IPS DF 6.9 (cell line): ENCODE results near the gene NOX5.
"Not testable (repeated sequence)": the region's sequence is repeated elsewhere in the genome, so short reads cannot be mapped to it uniquely, and the experiment has no call there.

Experiments used
- DNase-seq: peaks from one replicate; pipeline ENCODE4 v3.0.0-alpha.2; 2013; ENCODE audit warnings: low read depth, low spot score
- H3K27ac ChIP-seq: one replicate; pipeline ENCODE4 v1.5.1; 2013; ENCODE audit warnings: low read length, control low read depth
- H3K27me3 ChIP-seq: 2 replicates; pipeline ENCODE4 v1.6.1; 2013; ENCODE audit warnings: mild to moderate bottlenecking, low read length; ENCODE audit not compliant: control insufficient read depth, insufficient read depth
- H3K36me3 ChIP-seq: 2 replicates; pipeline ENCODE4 v1.6.1; 2013; ENCODE audit warnings: low read length; ENCODE audit not compliant: control insufficient read depth, insufficient read depth
- H3K4me1 ChIP-seq: 2 replicates; pipeline ENCODE4 v1.6.1; 2013; ENCODE audit warnings: low read length; ENCODE audit not compliant: control insufficient read depth, insufficient read depth
- H3K4me3 ChIP-seq: 2 replicates; pipeline ENCODE4 v1.5.1; 2013; ENCODE audit warnings: mild to moderate bottlenecking, low read length
- H3K9me3 ChIP-seq: 2 replicates; pipeline ENCODE4 v1.6.1; 2013; ENCODE audit warnings: low read length, inconsistent platforms; ENCODE audit not compliant: control insufficient read depth, insufficient read depth
- WGBS: extraction: QIAGEN DNeasy Blood & Tissue Kit; methylation state at CpG from one replicate; pipeline ENCODE4 v1.1.7; 2013; ENCODE audit warnings: mixed read lengths, missing lambda C conversion rate; ENCODE audit not compliant: insufficient read length, insufficient coverage; 5-methylcytosine and 5-hydroxymethylcytosine counted together

Gene NOX5

GRCh38 chr15:69067296-69067695 lies 52.8 kb downstream of the NOX5 start:
- no peaks in the 10 kb centered on the region for H3K4me1 ChIP-seq
- no peaks in the 10 kb centered on the region for H3K9me3 ChIP-seq
- DNase-seq: no peak
- H3K27ac ChIP-seq: no peak overlapping the region
- no peaks in the 10 kb centered on the region for H3K36me3 ChIP-seq
- no CpG with 5 or more reads among the region's 1 CpG for WGBS
- H3K27me3 ChIP-seq: no peaks in the 10 kb centered on the region
- H3K4me3 ChIP-seq: no peak overlapping the region

GRCh38 chr15:69068157-69068556 lies 53.7 kb downstream of the NOX5 start:
- H3K4me3 ChIP-seq: no peak overlapping the region
- no peaks in the 10 kb centered on the region for H3K4me1 ChIP-seq
- H3K27ac ChIP-seq: no peak overlapping the region
- WGBS: no CpG with 5 or more reads among the region's 3 CpGs
- no peaks in the 10 kb centered on the region for H3K9me3 ChIP-seq
- no peaks in the 10 kb centered on the region for H3K27me3 ChIP-seq
- DNase-seq: no peak
- H3K36me3 ChIP-seq: no peaks in the 10 kb centered on the region

GRCh38 chr15:69069290-69069689 lies 54.8 kb downstream of the NOX5 start:
- not testable (repeated sequence) for H3K27ac ChIP-seq, H3K27me3 ChIP-seq, H3K36me3 ChIP-seq, H3K9me3 ChIP-seq, H3K4me3 ChIP-seq, H3K4me1 ChIP-seq, DNase-seq

- Histone ChIP-seq H3K27ac (no peak overlapping the region), H3K4me1 (no peaks in the 10 kb centered on the region; the same call in 1 of the 2 replicates), H3K27me3 (no peaks in the 10 kb centered on the region), H3K36me3 (no peaks in the 10 kb centered on the region), H3K4me3 (no peak overlapping the region), H3K9me3 (no peaks in the 10 kb centered on the region)
- no peak for DNase-seq
- WGBS: no CpG with 5 or more reads among the region's 7 CpGs
These were observed 55.5 kb downstream of the NOX5 start for GRCh38 chr15:69069996-69070395.

- Histone ChIP-seq H3K36me3 (no peaks in the 10 kb centered on the region), H3K4me1 (no peaks in the 10 kb centered on the region; the same call in 1 of the 2 replicates), H3K27me3 (no peaks in the 10 kb centered on the region), H3K27ac (no peak overlapping the region), H3K4me3 (no peak overlapping the region), H3K9me3 (no peaks in the 10 kb centered on the region)
- WGBS: no CpG with 5 or more reads among the region's 1 CpG
- DNase-seq: no peak
These were observed 55.9 kb downstream of the NOX5 start for GRCh38 chr15:69070396-69070795.

- no peaks in the 10 kb centered on the region; the same call in 1 of the 2 replicates for H3K4me1 ChIP-seq
- H3K36me3 ChIP-seq: no peaks in the 10 kb centered on the region
- DNase-seq: no peak
- H3K27me3 ChIP-seq: no peaks in the 10 kb centered on the region
- no CpG with 5 or more reads among the region's 5 CpGs for WGBS
- H3K27ac ChIP-seq: no peak overlapping the region
- no peak overlapping the region for H3K4me3 ChIP-seq
- H3K9me3 ChIP-seq: no peaks in the 10 kb centered on the region
These were observed 56.8 kb downstream of the NOX5 start for GRCh38 chr15:69071260-69071659.

- H3K9me3 ChIP-seq: no peaks in the 10 kb centered on the region
- no peak for DNase-seq
- H3K36me3 ChIP-seq: no peaks in the 10 kb centered on the region
- H3K4me1 ChIP-seq: no peaks in the 10 kb centered on the region; the same call in 1 of the 2 replicates
- WGBS: no CpG with 5 or more reads among the region's 2 CpGs
- no peaks in the 10 kb centered on the region for H3K27me3 ChIP-seq
- H3K27ac ChIP-seq: no peak overlapping the region
- no peak overlapping the region for H3K4me3 ChIP-seq
These were observed 58.4 kb downstream of the NOX5 start for GRCh38 chr15:69072906-69073305.

GRCh38 chr15:69074001-69074842 lies 59.7 kb downstream of the NOX5 start:
- Histone ChIP-seq H3K4me3 (peak overlapping the region; percentile 33; the same call in 1 of the 2 replicates), H3K36me3 (no peaks in the 10 kb centered on the region), H3K9me3 (no peaks in the 10 kb centered on the region), H3K4me1 (no peaks in the 10 kb centered on the region; the same call in 1 of the 2 replicates), H3K27me3 (no peaks in the 10 kb centered on the region), H3K27ac (no peak overlapping the region)
- WGBS: no CpG with 5 or more reads among the region's 45 CpGs
- DNase-seq: no peak

- Histone ChIP-seq H3K4me3 (no peak overlapping the region), H3K4me1 (no peaks in the 10 kb centered on the region; the same call in 1 of the 2 replicates), H3K27ac (no peak overlapping the region), H3K36me3 (no peaks in the 10 kb centered on the region), H3K9me3 (no peaks in the 10 kb centered on the region), H3K27me3 (no peaks in the 10 kb centered on the region)
- no CpG with 5 or more reads among the region's 6 CpGs for WGBS
- no peak for DNase-seq
These were observed 60.3 kb downstream of the NOX5 start for GRCh38 chr15:69074843-69075224.

- no CpG with 5 or more reads among the region's 5 CpGs for WGBS
- no peak for DNase-seq
These were observed 60.9 kb downstream of the NOX5 start for GRCh38 chr15:69075440-69075839.

GRCh38 chr15:69076756-69077155 lies 62.3 kb downstream of the NOX5 start:
- DNase-seq: no peak
- no peak overlapping the region for H3K27ac ChIP-seq
- H3K27me3 ChIP-seq: no peaks in the 10 kb centered on the region
- H3K36me3 ChIP-seq: no peaks in the 10 kb centered on the region
- peaks cover 6% of the 10 kb centered on the region for H3K4me1 ChIP-seq
- WGBS: no CpG with 5 or more reads among the region's 1 CpG
- H3K9me3 ChIP-seq: no peaks in the 10 kb centered on the region
- H3K4me3 ChIP-seq: no peak overlapping the region

More at GRCh38 chr15:69075440-69075839, 60.9 kb downstream of the NOX5 start:
- Histone ChIP-seq H3K9me3 (no peaks in the 10 kb centered on the region), H3K27me3 (no peaks in the 10 kb centered on the region), H3K4me1 (no peaks in the 10 kb centered on the region; the same call in 1 of the 2 replicates), H3K27ac (no peak overlapping the region), H3K4me3 (no peak overlapping the region), H3K36me3 (no peaks in the 10 kb centered on the region)
